Hepatic stellate cell (primary cell): ENCODE results near the gene FTL.
A peak's percentile ranks its signal among the peaks of the same experiment; 100 is the strongest.

Source experiments
- DNase-seq: peaks from one replicate; pipeline ENCODE4 v3.0.0; 2011; ENCODE audit warnings: low spot score

Gene FTL

GRCh38 chr19:48945817-48946216, 19.3 kb upstream of the FTL start:
- DNase-seq = no peak

GRCh38 chr19:48946463-48947257, 18.4 kb upstream of the FTL start:
- DNase-seq = no peak

GRCh38 chr19:48947258-48947542, 17.9 kb upstream of the FTL start:
- no peak for DNase-seq

GRCh38 chr19:48950159-48950558, 14.9 kb upstream of the FTL start:
- DNase-seq = no peak

- DNase-seq = no peak
These were observed 14.1 kb upstream of the FTL start for GRCh38 chr19:48950830-48951519.

- no peak for DNase-seq
These were observed 12.0 kb upstream of the FTL start for GRCh38 chr19:48953141-48953540.

GRCh38 chr19:48953990-48954594, 11.0 kb upstream of the FTL start:
- DNase-seq = no peak

GRCh38 chr19:48954595-48955307, 10.4 kb upstream of the FTL start, which contains the start of gene BAX:
TSS of gene BAX (plus strand) at chr19:48954875. CDS start at chr19:48954929, 54 bp downstream.
- DNase-seq = peak; percentile 97

- no peak for DNase-seq
These were observed 9.7 kb upstream of the FTL start for GRCh38 chr19:48955308-48955958.

GRCh38 chr19:48958006-48958405, 7.1 kb upstream of the FTL start:
- no peak for DNase-seq

GRCh38 chr19:48959341-48960239, 5.5 kb upstream of the FTL start:
- no peak for DNase-seq

GRCh38 chr19:48961051-48961649, 4.0 kb upstream of the FTL start:
- no peak for DNase-seq

- DNase-seq = no peak
These were observed 3.5 kb upstream of the FTL start for GRCh38 chr19:48961673-48962028.

GRCh38 chr19:48962029-48962848, 2.9 kb upstream of the FTL start:
- no peak for DNase-seq

- no peak for DNase-seq
These were observed 2.3 kb upstream of the FTL start for GRCh38 chr19:48962849-48963165.

GRCh38 chr19:48963371-48964204, 1.5 kb upstream of the FTL start:
- DNase-seq = peak; percentile 85

- DNase-seq = no peak
These were observed 687 bp upstream of the FTL start for GRCh38 chr19:48964205-48965039.
